Bronchial epithelial cell (primary cell): Measurements from ENCODE around the gene TMPRSS9. TPM values are rescaled to one million over a fixed set of nuclear protein-coding genes. Genes with fewer than 3 reads are reported as not detected.
"Not testable (repeated sequence)": the region's sequence is repeated elsewhere in the genome, so short reads cannot be mapped to it uniquely, and the experiment has no call there.

Source experiments
- DNase-seq: peaks from one replicate; pipeline ENCODE4 v3.0.0-alpha.2; 2010; ENCODE audit warnings: low read depth
- FAIRE-seq: peaks from 2 replicates; lab custom pipeline; 2011; peaks lifted over from hg19 to GRCh38; lab: Jason Lieb, UNC
- H3K27me3 ChIP-seq: 2 replicates; pipeline ENCODE4 v1.5.1; 2011; ENCODE audit warnings: low read length; ENCODE audit not compliant: control insufficient read depth, insufficient read depth
- H3K36me3 ChIP-seq: 2 replicates; pipeline ENCODE4 v1.5.1; 2011; ENCODE audit warnings: low read length; ENCODE audit not compliant: control insufficient read depth, insufficient read depth
- H3K4me3 ChIP-seq: 2 replicates; pipeline ENCODE4 v1.5.1; 2011; ENCODE audit warnings: mild to moderate bottlenecking, low read depth, low read length, control low read depth
- total RNA-seq: library from RNA; depleted of rRNA; stranded (reverse); fragments of >200 nt; gene quantifications from 2 replicates; pipeline ENCODE4 v1.2.1, GENCODE V29; 2014
- TF ChIP-seq, protein P1 (sequence below): IDR thresholded peaks from 2 replicates; pipeline ENCODE4 v1.5.1; 2011; ENCODE audit warnings: mild to moderate bottlenecking, moderate library complexity, low read length, control low read depth, inconsistent platforms; ENCODE audit not compliant: insufficient read depth, severe bottlenecking

The TMPRSS9 gene
- total RNA-seq, 1 donor from 2014 or later: not detected

DNA sequence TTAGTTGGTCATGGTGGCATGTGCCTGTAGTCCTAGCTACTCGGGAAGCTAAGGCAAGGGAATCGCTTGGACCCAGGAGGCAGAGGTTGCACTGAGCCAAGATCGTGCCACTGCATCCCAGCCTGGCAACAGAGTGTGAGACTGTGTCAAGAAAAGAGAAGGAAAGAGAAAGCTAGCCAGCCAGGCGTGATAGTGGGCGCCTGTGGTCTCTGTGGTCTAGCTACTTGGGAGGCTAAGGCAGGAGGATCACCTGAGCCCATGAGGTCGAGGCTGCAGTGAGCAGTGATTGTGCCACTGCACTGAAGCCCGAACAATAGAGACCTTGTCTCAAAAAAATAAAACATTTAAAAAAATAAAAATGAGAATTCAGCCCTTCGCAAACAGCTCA lies 34.0 kb downstream of the TMPRSS9 start:
- no peak for FAIRE-seq
- Histone ChIP-seq H3K27me3 (no peaks in the 10 kb centered on the region), H3K4me3 (no peak overlapping the region), H3K36me3 (no peaks in the 10 kb centered on the region)
- TF ChIP-seq, protein P1, sequence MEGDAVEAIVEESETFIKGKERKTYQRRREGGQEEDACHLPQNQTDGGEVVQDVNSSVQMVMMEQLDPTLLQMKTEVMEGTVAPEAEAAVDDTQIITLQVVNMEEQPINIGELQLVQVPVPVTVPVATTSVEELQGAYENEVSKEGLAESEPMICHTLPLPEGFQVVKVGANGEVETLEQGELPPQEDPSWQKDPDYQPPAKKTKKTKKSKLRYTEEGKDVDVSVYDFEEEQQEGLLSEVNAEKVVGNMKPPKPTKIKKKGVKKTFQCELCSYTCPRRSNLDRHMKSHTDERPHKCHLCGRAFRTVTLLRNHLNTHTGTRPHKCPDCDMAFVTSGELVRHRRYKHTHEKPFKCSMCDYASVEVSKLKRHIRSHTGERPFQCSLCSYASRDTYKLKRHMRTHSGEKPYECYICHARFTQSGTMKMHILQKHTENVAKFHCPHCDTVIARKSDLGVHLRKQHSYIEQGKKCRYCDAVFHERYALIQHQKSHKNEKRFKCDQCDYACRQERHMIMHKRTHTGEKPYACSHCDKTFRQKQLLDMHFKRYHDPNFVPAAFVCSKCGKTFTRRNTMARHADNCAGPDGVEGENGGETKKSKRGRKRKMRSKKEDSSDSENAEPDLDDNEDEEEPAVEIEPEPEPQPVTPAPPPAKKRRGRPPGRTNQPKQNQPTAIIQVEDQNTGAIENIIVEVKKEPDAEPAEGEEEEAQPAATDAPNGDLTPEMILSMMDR: no peak
- DNase-seq: no peak

DNA sequence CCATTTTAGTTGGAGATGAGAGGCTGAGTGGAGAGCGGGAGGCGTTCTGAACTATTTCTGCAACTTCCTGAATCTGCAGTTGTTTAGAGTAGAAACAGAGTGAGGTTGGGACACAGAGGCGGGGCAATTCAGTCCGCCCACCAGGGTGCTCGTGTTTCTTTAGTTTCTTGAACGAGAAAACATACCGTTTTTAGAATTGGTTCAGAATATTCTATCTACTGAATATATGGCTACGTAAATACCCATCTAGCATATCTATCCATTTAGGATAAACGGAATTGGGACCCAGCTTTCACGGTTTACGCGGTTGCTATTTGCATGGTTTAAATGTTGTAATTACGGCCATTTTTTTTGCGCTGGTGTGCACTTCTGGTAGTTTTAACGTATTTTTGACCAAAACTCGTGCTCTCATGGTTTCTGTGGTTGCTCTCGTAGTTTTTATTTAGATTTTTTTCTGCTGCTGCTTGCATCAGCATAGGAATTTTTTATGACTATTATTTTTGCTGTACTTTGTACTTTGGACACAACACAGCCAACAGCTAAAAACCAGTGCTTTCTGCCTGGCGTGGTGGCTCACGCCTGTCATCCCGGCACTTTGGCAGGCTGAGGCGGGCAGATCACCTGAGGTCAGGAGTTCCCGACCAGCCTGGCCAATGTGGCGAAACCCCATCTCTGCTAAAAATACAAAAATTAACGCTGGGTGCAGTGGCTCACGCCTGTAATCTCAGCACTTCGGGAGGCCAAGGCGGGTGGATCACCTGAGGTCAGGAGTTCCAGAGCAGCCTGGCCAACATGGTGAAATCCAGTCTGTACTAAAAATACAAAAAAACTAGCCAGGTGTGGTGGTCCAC lies 34.6 kb downstream of the TMPRSS9 start:
- TF ChIP-seq, protein P1: no peak
- Histone ChIP-seq H3K36me3 (no peaks in the 10 kb centered on the region), H3K4me3 (no peak overlapping the region), H3K27me3 (no peaks in the 10 kb centered on the region)
- DNase-seq (no peak), FAIRE-seq (no peak)

GRCh38 chr19:2395293-2395829 lies 35.3 kb downstream of the TMPRSS9 start:
- not testable (repeated sequence) for FAIRE-seq, H3K27me3 ChIP-seq, DNase-seq, H3K4me3 ChIP-seq, H3K36me3 ChIP-seq

GRCh38 chr19:2397173-2397572 lies 37.1 kb downstream of the TMPRSS9 start:
- H3K27me3 ChIP-seq, H3K36me3 ChIP-seq, H3K4me3 ChIP-seq, DNase-seq, FAIRE-seq: not testable (repeated sequence)

- no peak for FAIRE-seq
These were observed 38.8 kb downstream of the TMPRSS9 start for GRCh38 chr19:2398735-2399305.

GRCh38 chr19:2399582-2399981 lies 39.5 kb downstream of the TMPRSS9 start:
- TF ChIP-seq, protein P1: no peak
- H3K36me3 ChIP-seq: no peaks in the 10 kb centered on the region
- no peak for FAIRE-seq
- no peak for DNase-seq
- H3K27me3 ChIP-seq: no peaks in the 10 kb centered on the region
- no peak overlapping the region for H3K4me3 ChIP-seq

More at GRCh38 chr19:2398735-2399305, 38.8 kb downstream of the TMPRSS9 start:
- no peak overlapping the region for H3K4me3 ChIP-seq
- DNase-seq: no peak
- no peaks in the 10 kb centered on the region for H3K27me3 ChIP-seq
- TF ChIP-seq, protein P1: no peak
- no peaks in the 10 kb centered on the region for H3K36me3 ChIP-seq
